T-helper 2 cell treated with Interferon-gamma antibody and Interleukin-4, amounts not matched to agents 100 ng/mL and 5 ng/mL, for 36 hours (primary cell): Measurements from ENCODE around the gene CYP1B1. TPM values are rescaled to one million over a fixed set of nuclear protein-coding genes. Genes with fewer than 3 reads are reported as not detected.
"Not testable (repeated sequence)": the region's sequence is repeated elsewhere in the genome, so short reads cannot be mapped to it uniquely, and the experiment has no call there.

Source experiments
- intact Hi-C: fragments of 100-400 bp; cut with micrococcal nuclease; formaldehyde crosslinking; loops from one replicate; pipeline ENCODE4 v1.15.1; 2023
- total RNA-seq: library from RNA; stranded (reverse); gene quantifications from 2 replicates; pipeline ENCODE4 v1.2.3, GENCODE V29; 2022

Gene CYP1B1
- total RNA-seq, 1 donor from 2014 or later, result 28.7 TPM

DNA sequence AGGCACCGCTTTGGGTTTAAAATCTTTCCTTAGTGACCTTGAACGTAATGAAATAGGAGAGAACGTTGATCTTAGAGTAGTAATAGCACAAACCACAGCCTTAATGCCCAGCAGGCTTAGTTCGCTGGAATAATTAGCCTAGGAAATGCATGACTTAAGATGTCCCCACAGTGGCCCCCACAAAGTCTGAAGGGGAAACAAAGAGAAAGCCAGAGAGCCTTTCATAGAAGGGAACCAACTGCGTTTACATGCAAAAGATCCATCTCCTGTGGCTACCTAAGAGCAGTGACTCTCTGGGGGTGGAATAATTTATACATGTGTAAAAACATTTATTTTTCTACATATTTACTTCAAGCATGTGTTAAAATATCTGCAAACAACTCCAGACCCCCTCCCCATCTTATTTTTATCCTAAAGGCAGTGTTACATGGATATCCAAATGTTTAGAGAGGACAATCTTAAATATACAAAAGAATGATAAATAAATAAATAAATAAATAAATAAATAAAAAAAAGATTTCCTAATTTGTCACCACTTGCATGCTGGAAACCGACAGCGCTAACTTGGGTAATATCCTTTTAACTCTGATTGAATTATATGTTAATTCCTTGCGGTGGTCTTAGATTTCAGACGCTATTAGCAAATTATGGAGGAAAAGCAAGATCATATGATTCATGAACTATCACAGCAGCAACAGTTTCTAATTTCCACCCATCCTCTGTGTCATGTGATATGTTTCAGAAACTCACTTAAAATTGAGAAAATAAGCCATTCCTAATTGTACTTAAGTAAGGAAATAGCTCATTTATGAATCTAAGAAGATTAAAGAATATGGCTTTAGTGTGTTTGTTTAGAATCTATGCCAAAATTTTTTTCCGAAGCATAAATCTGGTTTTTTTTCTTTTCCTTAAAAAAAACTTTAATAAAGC is 23.4 kb upstream of the CYP1B1 start:
- intact Hi-C loops, result no loop called here

DNA sequence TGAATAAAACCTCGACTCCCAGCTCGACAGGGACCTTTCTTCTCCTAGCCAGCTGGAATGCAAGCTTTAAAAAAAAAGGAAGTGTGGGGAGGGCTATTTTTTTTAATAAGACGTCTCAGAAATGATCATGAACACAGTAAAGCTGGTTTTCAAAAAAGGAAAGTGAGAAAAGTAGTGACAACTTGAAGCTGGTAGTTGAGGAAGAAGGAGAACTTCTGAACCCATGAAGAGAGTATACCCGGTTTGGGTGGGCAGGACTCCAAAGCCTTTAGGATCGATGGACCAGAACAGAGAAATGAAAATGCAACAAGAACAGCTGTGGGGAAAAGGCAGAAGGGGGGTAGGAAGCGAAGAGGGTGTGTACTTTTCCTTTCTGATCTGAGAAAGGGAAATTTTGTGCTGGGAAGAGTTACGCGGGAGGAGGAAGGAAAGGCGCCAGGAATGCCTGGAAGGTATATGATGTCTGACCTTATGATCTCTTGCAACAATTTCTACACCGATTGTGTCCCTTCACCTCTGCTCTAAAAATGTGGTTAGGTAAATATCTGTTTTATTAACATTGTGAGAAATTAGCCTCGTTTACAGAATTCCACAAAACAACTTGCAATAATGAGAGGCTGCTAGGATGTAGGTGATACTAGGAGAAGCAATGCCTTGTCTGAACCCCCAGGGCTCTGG is 22.6 kb upstream of the CYP1B1 start:
- intact Hi-C loops, result no loop called here

DNA sequence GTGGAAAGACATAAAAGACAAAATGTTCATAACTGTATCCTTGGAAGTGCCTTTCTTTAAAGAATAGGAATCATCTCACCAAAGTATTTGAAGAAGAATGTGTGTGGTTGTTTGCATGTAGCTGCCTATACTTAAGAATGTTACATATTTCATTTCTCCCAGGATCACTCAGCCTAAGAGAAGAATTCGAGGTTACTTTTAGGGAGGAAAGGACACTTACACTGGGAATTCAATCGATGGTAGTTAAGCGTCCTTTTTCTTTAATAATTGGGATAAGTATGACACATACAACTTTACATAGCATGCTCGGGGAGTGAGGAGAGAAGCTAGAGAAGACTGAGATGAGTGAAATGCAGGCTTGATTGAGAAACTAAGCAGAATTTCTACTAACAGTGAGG is 22.0 kb upstream of the CYP1B1 start:
- intact Hi-C loops, result loop anchor here (2.0 kb wide), 1 partner anchor 21 kb away; the partner anchor contains the start of gene CYP1B1

DNA sequence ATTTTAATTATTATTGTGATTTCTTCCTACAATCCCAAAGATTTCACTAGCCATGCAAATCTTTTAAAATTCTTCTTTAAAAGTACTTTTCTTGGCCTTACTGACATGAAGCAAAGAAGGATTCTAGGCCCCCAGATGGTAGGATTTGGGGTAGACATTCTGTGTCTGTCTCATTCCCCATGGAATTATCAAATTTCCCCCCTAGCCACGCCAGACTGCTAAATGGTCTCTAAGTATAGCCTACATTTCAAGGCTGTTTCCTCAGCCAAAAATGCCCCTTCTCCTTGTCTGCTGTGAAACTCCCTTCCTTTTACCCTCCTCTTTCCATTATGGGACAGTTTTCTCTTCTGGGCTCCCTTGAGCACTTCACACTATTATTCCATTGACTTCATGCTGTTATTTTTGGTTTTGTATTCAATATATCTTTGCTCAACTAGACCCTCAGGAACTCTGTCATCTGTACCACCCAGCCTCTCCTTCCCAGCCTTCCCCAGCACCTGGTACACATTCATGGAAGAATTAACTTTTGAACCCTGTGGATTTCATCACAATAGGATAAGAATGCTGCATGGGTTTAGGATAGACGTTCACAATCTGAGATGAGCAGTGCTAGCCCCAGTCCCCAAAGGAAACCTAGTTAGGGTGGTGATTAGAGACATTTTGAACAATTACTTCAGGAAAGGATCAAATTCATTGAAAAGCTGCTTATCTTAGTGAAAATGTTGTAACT is 21.5 kb upstream of the CYP1B1 start:
- intact Hi-C loops, result loop anchor here (2.0 kb wide), 1 partner anchor 21 kb away; the partner anchor contains the start of gene CYP1B1

DNA sequence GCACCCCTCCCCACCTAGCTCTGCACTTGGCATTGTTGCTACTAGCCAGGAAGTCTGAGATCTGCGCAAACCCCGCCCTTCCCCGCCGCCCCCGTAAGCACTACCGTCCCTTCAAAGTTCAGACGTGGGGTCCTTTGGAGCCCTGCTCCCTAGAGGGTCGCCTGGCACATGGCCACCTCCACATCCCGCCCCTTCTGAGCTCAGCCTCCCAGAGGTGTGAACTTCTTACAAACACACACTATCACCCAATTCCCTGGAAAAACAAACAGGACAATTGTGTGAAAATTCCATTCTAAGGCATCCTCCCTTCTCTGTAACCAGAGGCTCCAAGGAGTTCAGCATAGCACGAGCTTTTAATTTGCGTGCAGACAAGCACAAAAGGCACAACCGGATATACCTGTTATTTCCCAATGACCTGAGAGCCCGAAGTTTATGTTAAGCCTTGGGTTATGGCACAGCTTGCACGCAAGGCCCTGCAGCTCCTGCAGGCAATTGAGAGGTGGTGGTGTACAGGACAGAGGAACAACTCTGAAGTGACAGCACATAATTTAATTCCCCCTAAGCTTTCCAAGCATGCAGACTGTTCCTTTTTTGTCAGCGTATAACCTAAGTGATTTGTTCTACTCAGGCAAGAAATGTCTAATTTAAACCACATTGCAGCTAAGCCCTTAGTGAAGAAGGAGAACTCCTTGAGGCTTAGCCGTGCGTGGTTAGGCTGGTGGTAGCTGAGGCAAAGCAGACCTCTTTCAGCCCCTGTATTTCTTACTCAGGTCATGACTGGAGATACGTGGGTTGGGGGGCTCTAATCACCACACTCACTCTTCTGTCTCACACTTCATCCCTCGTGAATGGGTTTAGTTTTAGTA is 20.3 kb upstream of the CYP1B1 start:
- intact Hi-C loops, result loop anchor here (2.0 kb wide), 1 partner anchor 19 kb away; the partner anchor contains the start of gene CYP1B1

DNA sequence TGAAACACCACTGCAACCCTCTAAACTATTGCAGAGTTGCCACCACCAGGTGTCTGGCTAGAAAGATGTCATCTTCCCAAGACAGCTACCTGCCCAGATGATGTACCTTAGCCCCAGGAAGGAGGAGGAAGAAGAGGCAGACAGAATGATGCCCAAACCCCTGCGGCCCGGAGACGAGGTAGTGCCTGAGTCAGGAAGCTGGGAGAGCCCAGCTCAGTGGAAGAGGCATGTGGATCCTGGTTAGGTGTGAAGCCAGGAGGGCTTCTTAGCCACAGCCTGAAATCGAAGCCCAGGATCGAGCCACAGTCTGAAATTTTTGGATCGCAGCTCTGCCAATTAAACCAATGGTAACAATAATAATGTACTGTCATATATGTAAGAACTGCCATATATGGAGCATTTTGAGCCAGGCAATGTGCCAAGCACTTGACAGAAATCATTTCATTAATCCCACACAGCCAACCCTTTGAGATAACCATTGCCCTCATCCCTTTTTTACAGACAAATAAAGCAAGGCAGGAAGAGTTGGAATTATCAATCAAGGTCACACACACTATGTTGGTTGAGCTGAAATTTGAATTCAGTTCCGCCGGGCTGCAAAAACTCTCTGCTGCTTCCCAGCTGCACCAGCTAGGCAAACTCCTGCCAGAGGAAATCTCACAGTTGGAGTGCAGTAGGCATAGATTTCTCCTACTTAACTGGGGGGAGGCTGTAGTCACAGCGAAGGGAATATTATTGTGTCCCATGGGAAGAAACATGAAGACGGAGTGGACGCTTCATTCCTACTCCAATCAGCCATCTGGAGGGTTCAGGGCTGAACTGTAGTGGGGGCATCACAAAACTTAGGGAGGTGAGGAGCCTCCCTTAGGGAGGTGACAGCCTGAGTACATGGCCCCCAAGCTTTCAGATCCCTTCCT is 19.4 kb upstream of the CYP1B1 start:
- intact Hi-C loops, result no loop called here

DNA sequence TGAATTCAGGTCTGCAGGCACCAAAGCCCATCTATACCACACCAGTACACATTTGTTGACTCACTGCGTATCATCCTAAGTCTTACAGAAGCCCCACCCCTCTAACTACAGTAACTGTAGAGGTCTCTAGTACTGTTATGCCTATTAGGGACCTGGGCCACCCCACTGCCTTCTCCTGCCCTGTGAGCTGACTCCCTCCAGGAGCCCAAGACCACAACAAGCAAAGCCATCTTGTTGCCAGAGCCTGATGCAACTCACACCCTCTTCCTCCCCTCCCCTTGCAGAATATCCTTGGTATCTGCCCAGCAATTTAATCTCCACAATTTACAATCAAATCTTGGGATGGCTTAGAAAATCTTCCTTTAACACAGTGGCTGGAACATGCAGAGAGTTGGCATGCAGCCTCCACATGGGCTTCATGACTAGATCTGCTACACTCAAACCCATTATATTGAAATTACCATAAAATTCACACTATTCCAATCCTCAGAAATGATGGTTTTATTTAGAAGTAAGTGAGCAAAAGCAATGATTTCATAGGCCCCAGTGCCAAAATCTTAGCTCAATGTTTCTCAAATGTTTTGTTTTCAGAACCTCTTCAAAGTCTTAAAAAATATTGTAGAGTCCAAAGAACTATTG is 17.7 kb upstream of the CYP1B1 start:
- intact Hi-C loops, result no loop called here

DNA sequence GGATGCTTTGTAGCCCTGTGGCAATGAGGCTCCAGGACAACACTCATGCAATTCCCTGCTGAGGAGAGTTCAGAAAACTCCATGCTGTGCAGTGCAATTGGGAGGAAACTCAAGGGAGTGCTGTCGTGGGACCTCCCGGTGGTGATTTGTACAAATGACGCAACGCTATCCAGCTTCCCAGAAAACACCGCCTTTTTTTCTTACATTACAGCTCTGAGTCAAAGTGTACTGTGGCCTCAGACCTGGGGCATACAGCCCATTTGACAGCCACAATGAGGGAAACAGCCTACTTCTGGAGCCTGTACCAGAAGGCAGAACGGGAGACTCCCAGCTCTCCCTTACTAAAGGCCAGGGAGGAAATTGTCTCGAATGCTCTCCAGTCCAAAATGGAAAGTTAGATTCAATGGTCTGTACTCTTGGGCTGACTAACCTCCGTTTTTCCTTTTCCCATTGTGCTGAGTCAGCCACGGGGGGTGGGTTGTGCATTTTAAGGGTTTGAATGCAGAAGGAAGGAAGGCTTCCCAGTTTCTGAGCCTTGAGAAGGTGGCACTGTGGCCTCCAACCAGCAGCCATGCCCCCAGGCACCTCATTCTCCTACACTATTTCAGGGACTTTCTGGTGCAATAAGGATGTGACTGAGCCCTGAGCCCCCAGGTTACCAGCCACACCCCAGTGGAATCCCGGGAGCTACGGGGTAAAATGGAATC is 16.4 kb upstream of the CYP1B1 start:
- intact Hi-C loops, result no loop called here

DNA sequence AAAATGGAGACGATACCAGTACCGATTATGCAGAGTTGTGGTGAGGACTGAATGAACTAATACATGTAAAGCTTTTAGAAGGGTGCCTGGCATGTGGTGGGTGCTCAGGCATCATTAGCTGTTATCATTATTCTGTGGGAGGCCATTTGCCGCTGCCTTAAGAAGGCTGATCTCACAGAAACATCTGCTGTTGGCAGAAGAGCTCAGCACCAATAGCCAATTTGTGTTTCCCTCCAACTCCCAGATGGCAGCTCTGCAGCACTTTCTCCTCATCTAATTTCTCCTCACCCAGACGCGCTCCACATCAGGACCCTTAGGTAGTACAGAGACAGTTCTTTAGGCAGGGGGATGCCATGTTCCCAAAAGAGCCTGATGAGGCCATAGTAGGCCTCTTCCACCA is 15.8 kb upstream of the CYP1B1 start:
- intact Hi-C loops, result no loop called here

DNA sequence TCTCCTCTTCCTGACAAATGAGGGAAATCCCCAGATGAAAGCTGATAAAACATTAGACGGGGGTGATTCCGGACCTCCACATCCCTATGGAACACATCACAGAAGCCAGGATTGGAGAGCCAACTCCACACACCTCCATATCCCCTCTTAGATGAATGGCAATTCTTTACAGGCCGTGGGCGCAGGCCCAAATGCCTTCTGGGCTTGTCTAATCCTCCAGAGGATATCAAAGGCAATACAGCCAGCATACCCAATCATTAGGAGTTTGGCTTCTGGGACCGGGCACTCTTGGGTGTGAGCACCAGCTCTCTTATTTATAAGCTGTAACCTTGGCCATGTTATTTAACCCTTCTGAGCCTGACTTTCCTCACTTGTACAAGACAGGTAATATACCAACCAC is 15.0 kb upstream of the CYP1B1 start:
- intact Hi-C loops, result no loop called here

DNA sequence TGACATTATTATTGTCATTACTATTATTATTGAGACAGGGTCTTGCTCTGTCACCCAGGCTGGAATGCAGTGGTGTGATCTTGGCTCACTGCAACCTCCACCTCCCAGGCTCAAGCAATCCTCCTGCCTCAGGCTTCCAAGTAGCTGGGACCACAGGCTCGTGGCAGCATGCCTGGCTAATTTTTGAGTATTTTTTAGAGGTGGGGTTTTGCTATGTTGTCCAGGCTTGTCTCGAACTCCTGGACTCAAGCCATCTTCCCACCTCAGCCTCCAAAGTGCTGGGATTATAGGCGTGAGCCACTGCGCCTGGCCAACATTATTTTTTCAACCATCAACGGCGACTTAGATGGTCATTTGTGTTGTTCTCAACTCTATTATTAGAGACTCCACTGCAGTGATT is 14.3 kb upstream of the CYP1B1 start:
- intact Hi-C loops, result not testable (repeated sequence)

DNA sequence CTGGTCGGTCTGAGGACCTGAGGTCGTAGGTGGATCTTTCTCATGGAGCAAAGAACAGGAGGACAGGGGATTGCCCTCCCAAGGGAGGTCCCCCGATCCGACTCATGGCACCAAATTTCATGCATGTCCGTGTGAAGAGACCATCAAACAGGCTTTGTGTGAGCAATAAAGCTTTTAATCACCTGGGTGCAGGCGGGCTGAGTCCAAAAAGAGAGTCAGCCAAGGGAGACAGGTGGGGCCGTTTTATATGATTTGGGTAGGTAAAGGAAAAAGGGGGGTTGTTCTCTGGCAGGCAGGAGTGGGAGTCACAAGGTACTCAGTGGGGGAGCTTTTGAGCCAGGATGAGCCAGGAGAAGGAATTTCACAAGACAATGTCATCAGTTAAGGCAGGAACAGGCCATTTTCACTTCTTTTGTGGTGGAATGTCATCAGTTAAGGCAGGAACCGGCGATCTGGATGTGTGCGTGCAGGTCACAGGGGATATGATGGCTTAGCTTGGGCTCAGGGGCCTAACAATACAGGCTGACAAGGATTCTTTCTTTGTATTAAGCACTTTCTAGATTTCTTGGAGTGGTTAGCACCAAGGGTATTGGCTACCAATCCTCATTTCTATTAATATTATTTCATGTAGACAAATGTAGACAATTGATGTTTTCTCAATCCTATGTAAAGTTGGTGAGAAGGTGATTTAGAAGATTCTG is 10.2 kb upstream of the CYP1B1 start:
- intact Hi-C loops, result not testable (repeated sequence)

DNA sequence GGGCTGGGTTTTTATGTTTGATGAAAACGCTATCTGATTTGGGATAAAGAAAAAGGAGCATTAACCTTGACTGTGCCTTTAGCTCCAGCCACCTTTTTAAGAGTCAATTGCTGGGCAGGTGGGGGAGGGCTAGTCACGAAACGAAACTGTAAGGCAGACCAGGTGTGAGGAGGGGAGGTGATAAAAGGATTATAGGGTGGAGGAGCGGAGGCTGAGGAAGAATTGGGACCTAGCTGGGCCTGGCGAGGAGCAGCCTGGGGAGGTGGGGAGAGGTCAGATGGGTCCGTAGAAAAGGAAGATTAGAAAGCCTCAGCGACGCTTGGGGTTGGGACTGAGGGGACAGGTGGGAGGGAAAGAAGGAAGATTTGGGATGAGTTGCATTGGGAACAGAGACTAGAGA is 8.6 kb upstream of the CYP1B1 start:
- intact Hi-C loops, result not testable (repeated sequence)

DNA sequence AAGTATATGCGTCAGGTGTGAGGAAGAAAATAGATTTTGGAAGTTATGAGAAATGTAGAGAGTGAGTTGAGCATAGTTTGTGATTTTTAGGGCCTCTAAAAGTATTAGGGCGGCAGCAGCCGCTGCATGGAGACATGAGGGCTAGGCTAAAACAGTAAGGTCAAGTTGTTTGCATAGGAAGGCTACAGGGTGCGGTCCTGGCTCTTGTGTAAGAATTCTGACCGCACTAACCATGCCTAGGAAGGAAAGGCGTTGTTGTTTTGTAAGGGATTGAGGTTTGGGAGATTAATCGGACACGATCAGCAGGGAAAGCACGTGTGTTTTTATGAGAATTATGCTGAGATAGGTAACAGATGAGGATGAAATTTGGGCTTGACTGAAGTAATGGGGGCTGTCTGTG is 6.8 kb upstream of the CYP1B1 start:
- intact Hi-C loops, result not testable (repeated sequence)

DNA sequence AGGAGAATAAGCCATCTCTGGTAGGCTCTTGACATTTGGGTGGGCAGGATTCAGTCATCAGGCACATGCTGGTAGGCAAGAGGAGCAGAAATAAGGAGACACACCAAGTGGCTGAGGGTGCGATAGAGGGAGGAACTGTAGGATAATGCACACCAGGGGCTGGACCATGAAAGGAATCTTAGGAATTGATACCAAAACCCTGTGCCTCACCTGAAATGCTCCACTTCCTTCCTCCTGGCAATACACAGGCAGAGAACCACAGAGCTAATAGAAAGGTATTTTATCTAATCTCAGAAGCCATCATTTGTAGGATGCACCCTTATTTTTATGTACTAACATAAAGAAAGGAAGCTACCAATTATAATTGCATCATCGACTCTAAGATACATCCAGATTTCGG is 4.4 kb upstream of the CYP1B1 start:
- intact Hi-C loops, result no loop called here

DNA sequence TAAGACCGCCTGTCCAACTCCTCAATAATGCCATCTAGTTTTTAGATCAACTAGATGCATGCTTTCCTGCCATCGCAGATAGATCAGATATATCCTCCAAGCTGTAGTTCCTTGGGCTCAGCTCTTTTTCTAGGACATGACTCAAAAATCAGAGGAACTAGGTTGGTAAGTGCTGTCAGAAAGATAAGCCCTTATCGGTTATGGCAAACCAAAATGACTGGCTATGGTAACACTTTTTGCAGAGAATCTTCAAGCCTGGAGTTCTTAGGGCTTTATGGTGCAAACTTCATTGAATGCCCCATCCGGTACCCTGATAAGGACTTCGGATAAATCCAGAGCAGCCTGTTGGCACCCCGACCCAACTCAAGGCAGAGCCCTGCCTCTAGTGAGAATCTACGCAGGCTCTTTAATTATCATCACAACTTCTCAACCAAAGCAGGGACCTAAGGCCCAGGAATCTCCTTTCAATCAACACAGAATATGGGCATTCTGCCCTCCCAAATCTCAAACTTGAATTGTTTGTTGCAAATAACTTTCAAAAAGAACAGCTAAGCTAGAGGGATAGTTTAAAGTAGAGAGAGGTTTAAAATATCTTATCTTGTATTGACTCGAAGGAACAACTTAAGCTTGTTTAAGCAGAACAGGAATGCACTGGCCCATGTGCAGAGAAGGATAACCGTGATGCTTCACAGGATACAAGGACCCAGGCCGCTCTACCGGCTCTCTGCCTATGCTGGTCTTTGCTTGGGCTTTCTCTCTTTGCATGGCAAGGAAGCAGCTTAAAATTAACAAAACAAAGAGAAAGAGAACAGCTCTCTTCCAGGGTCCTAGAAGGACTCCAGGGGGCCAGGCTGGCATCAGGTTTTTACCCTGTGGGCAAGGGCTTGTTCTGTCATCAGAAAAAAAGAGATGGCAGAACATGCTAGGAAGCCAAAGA is 3.4 kb upstream of the CYP1B1 start:
- intact Hi-C loops, result loop anchor here (5.0 to 10.0 kb wide), 5 partner anchors 155 to 673 kb away; partner anchors contain the start of genes ATL2, GALM, HNRNPLL and RMDN2

DNA sequence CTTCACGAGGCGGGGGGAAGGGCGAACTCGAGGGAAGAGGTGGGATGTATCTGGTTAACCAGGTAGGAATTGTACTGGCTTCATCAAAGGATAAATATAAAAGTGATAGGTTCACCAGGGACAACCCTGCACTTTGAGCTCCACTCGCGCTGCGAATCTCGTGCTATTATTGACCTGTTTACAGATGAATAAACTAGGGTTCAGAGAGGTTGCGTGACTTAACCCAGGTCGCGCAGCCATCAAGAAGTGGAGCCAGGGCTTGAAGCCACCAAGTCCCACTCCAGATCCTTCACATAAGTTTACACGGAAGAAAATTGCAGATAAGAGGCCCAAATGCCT is 1.4 kb upstream of the CYP1B1 start:
- intact Hi-C loops, result loop anchor here (2.0 to 10.0 kb wide), 7 partner anchors 19 to 675 kb away; partner anchors contain the start of genes ATL2, GALM, HNRNPLL and RMDN2
